Jurkat, Clone E6-1 (cell line): ENCODE measurements around the gene MARK1. TPM values are rescaled to one million over a fixed set of nuclear protein-coding genes. Genes with fewer than 3 reads are reported as not detected.

ENCODE experiments used
- DNase-seq: peaks from one replicate; pipeline ENCODE4 v3.0.0-alpha.2; 2011; ENCODE audit warnings: low read depth, low spot score
- H3K4me3 ChIP-seq: 2 replicates; pipeline ENCODE4 v1.5.1; 2011; ENCODE audit warnings: mild to moderate bottlenecking, low read length, control low read depth, moderate library complexity
- polyA plus RNA-seq: library from polyadenylated mRNA; unstranded; fragments of >200 nt; gene quantifications from one replicate; pipeline ENCODE4 v1.2.1, GENCODE V29; 2012; ENCODE audit warnings: missing spikeins; ENCODE audit not compliant: insufficient read length, insufficient read depth

The MARK1 gene
- polyA plus RNA-seq = 1.6 TPM

DNA sequence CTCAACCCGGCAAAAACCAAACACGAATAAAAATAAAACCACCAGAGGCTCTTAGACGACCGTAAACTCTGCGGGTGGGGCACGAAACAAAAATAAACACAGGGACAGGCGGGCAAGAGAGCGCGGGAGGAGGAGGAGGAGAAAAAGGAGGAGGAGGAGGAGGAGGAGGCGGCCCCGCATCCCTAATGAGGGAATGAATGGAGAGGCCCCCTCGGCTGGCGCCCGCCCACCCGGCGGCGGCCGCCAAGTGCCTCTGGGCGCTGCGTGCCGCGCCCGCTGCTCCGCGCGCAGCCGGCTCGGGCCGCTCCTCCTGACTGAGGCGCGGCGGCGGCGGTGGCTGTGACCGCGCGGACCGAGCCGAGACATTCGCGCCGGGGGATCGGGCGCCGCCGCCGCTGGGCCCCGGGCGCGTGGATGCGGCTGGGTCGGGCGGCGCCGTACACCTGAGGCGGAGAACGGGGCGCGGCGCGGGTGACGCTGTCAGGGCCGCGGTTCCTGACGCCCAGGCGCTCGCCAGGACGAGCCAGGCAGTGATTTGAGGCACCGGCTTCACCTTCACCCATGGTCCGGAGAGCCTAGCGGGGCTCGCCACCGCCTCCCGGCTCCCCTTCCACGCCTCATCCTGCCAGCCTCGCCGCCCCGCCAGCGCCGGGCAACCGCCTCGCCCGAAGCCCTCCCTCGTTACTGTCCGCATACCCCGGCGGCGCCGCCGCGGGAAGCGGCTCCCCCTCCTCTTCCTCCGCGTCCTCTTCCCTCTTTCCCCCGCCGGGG lies at the start of gene MARK1:
TSS of gene MARK1 (plus strand) at position 229 of the 771 bp plus-strand sequence. CDS start 687 bp downstream, outside the sequence.
- no peak for DNase-seq

GRCh38 chr1:220483700-220484099 lies 44.2 kb upstream of the MARK1 start:
- no peak overlapping the region for H3K4me3 ChIP-seq
- DNase-seq = no peak

More for the DNA sequence above, at the start of gene MARK1:
- no peak within 1 kb of the TSS for H3K4me3 ChIP-seq

DNA sequence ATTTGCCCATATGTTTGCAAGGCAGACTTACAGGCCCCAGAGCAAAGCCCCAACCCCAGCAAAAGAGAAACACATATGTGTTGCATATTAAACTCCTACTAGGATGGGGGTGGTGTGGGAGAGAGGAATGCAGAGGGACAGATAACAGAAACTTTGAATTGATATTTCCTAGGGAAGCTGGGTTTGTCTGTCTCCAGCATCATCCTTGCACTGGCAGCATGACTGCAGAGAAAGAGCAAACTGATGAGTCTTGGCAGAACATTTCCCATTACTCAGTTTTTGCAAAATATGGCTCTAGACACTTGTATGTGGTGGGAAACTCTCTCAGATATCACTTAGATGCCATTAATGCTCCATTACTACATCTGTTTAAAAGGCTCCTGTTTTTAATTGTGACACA lies 43.8 kb upstream of the MARK1 start:
- no peak for DNase-seq
- no peak overlapping the region for H3K4me3 ChIP-seq

GRCh38 chr1:220485131-220485530 lies 42.8 kb upstream of the MARK1 start:
- no peak overlapping the region for H3K4me3 ChIP-seq
- no peak for DNase-seq

GRCh38 chr1:220485791-220486190 lies 42.1 kb upstream of the MARK1 start:
- no peak for DNase-seq
- H3K4me3 ChIP-seq = no peak overlapping the region

GRCh38 chr1:220487297-220487820 lies 40.6 kb upstream of the MARK1 start:
- H3K4me3 ChIP-seq = no peak overlapping the region
- DNase-seq = peak; percentile 37

- no peak for DNase-seq
- no peak overlapping the region for H3K4me3 ChIP-seq
Measured at GRCh38 chr1:220491891-220492290, 36.0 kb upstream of the MARK1 start.

DNA sequence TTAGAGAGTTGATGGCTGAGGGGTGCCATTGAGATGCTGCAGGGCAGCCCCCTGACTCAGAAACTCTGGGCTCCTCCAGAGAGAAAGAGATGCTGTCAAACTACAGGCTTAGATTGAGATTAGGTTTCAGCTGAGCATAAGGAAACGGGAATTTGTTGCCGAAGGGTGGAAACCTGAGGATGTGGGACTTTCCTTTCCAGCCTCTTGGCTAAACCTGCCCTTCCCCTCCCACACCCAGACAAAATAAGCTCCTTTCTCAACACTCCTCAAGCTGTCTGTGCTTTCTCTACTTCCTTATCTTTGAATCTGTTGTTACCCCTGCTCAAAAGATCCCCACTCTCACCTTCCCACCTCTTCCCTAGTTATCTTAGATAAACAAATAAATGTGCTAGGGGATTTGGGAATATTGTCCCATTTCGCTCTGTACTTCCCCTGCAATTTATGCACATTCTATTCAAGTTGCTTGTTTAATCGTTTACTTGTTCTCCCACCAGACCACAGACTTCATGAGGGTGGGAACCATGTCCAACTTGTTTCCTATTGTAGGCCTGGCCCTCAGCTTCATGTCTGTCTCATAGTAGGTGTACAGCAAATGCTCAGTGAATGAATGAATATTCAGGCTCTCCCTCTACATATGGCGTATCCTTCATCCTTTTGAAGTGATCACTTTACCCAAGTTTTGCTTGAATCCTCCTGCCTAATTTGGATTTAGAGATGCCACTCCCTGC lies 30.6 kb upstream of the MARK1 start:
- DNase-seq = no peak
- no peak overlapping the region for H3K4me3 ChIP-seq

GRCh38 chr1:220498188-220498587 lies 29.7 kb upstream of the MARK1 start:
- H3K4me3 ChIP-seq = no peak overlapping the region
- no peak for DNase-seq

DNA sequence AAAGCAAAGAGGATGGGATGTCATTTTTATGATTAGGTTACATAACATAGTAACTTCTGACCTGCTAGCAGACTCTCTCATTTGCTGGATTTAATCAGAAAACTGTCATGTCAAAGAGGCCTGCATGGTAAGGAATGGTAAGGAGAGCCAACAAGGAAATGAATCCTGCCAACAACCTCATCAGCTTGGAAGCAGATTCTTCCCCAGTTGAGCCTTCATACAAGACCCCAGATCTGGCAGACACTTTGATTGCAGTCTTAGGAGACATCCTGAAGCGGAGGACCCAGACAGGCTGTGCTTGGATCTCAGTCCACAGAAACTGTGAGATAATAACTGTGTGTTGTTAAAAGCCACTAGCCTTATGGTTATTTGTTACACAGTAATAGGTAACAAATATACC lies 27.6 kb upstream of the MARK1 start:
- H3K4me3 ChIP-seq = no peak overlapping the region
- no peak for DNase-seq

DNA sequence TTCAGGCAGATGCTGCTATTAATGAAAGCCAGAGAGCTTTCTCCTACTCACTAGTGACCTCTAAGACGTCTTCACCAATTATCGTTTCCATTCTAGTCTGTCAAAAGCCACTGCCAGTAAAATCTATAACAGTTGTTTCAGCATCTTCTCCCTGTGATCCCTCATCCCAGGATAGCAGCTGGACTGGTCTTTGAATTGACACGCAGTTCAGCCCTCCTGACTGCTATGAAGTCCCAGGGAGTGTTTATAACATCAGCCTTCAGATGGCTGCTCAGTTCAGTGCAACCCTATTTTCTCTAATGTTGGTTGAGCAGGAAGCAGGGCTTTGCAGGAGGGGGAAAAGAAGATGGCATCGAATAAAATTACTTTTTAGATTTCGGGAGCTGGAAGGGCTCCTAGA lies 23.6 kb upstream of the MARK1 start:
- no peak overlapping the region for H3K4me3 ChIP-seq
- no peak for DNase-seq

DNA sequence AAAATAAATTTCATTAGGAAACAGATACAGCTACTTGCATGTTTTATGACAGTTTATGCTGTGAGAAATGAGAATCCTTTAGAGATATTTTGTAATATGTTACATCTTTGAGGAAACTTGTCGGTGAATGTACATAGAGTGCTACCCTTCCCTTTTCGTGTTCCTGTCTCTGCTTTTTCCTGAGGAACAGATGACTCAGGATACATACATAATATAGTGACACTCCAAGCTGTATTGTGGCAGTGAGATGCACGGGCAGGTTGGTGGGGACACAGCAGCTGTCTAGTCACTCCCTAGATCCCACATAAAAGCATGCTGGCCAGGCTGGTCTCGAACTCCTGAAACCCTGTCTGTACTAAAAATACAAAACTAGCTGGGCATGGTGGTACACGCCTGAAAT lies 20.9 kb upstream of the MARK1 start:
- no peak overlapping the region for H3K4me3 ChIP-seq

GRCh38 chr1:220511179-220511578 lies 16.8 kb upstream of the MARK1 start:
- no peak overlapping the region for H3K4me3 ChIP-seq
- DNase-seq = no peak

More for the DNA sequence above, 20.9 kb upstream of the MARK1 start:
- no peak for DNase-seq

- DNase-seq = no peak
- no peak overlapping the region for H3K4me3 ChIP-seq
Measured at GRCh38 chr1:220511785-220512184, 16.2 kb upstream of the MARK1 start.

- DNase-seq = no peak
- no peak overlapping the region for H3K4me3 ChIP-seq
Measured at GRCh38 chr1:220513834-220514233, 14.1 kb upstream of the MARK1 start.

DNA sequence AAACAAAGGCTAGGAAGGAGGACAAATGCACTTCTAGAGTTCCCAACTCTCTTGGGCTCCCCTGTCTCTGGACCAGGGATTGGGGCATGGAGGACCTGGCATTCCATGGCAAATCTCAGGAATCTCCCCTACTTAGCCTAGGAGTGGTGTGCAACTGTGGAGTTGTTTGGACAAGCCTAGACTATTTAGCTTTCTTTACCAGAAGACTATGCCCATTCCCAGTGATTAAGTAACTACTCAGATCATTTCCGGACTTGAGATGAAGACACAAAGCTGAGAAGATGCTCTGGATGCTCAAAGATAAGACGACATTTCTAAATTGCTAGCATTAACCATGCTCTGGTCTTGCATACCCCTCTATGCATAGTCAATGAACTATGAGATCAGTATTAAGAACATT lies 13.7 kb upstream of the MARK1 start:
- no peak overlapping the region for H3K4me3 ChIP-seq
- no peak for DNase-seq

DNA sequence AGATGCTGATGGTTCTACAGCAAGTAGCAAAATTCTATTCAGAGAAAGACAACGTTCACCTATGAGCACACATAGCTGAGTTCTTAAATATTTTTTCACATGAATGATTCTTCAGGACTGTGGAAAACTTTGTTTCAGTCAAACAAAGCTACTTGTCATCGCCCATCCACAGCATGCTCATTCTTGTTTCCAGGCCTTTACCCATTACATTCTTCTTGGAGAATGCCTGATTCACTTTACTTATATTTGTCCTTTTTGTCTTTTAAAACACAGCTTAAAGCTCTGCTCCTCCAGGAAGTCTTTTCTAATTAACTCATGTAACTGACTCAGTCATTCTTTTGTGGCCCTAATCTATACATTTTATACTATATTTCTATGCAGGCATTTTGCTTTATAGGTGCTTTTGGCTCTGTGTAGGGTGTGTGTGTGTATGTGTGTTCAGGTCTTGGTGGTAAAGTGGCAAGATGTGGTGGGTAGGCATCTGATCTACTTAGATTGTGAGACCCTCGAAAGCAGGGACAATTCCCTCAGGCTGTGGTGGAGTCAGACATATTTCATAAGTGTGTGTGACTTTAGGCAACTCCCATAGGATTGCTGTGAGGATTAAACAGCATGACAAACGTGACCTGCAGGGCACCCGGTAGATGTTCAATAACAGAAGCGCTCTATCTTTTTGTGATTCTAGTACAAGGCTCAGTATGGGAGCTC lies 11.8 kb upstream of the MARK1 start:
- no peak overlapping the region for H3K4me3 ChIP-seq
- DNase-seq = no peak

GRCh38 chr1:220516722-220517042 lies 11.3 kb upstream of the MARK1 start:
- DNase-seq = no peak
- no peak overlapping the region for H3K4me3 ChIP-seq

DNA sequence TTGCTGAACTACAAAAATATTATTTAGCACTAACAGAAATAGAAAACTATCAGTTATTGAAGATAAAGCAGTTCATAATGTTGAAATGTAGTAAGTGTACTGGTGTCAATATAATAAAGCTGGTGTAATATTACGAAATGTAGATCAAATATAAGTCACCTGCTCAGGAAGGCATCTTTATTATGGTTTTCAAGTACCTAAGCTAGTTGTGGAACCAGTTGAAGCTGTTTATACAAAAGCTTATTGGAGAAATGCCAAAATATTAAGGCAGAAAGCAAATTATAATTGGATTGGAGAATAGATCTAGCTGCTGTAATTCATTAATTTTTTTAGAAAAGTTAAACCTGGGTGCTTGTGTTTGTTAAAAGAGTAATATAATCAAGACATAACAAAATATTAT lies 6.2 kb upstream of the MARK1 start:
- no peak for DNase-seq
- H3K4me3 ChIP-seq = no peak overlapping the region

GRCh38 chr1:220526294-220526693 lies 1.6 kb upstream of the MARK1 start:
- no peak for DNase-seq
- no peak overlapping the region for H3K4me3 ChIP-seq
